ENCODE data around the gene LPAR5. TPM values are rescaled to one million over a fixed set of nuclear protein-coding genes. Genes with fewer than 3 reads are reported as not detected.

Gene LPAR5
- total RNA-seq, 1 experiment from 2014 or later: not detected

- intact Hi-C loops (cut with micrococcal nuclease; ENCODE audit: unreplicated experiment): no loop called here
- Histone ChIP-seq H3K27ac (ENCODE audit: low read length) (no peak overlapping the region; the same call in 1 of the 2 replicates), H3K4me1 (ENCODE audit: control insufficient read depth, insufficient read depth, low read length) (peaks cover 4% of the 10 kb centered on the region; the same call in 1 of the 2 replicates), H3K27me3 (ENCODE audit: control insufficient read depth, insufficient read depth, low read length) (no peaks in the 10 kb centered on the region), H3K4me3 (ENCODE audit: low read depth in 2 of 2, low read length in 2 of 2) (no peak overlapping the region), H3K9me3 (ENCODE audit: control insufficient read depth, insufficient read depth, low read depth, low read length) (no peaks in the 10 kb centered on the region), H3K36me3 (ENCODE audit: control insufficient read depth, insufficient read depth, low read length) (peaks cover 8% of the 10 kb centered on the region)
- TF ChIP-seq TCF7L2 (IDR thresholded peaks at IDR 0.05; ENCODE audit: low read depth, low read length) (no peak), SIN3A (IDR thresholded peaks at IDR 0.05; ENCODE audit: borderline replicate concordance, insufficient read depth, low read depth, low read length) (no peak), POLR2AphosphoS5 (IDR thresholded peaks at IDR 0.05; ENCODE audit: low read depth, low read length) (no peak)
- TF ChIP-seq, protein P1, sequence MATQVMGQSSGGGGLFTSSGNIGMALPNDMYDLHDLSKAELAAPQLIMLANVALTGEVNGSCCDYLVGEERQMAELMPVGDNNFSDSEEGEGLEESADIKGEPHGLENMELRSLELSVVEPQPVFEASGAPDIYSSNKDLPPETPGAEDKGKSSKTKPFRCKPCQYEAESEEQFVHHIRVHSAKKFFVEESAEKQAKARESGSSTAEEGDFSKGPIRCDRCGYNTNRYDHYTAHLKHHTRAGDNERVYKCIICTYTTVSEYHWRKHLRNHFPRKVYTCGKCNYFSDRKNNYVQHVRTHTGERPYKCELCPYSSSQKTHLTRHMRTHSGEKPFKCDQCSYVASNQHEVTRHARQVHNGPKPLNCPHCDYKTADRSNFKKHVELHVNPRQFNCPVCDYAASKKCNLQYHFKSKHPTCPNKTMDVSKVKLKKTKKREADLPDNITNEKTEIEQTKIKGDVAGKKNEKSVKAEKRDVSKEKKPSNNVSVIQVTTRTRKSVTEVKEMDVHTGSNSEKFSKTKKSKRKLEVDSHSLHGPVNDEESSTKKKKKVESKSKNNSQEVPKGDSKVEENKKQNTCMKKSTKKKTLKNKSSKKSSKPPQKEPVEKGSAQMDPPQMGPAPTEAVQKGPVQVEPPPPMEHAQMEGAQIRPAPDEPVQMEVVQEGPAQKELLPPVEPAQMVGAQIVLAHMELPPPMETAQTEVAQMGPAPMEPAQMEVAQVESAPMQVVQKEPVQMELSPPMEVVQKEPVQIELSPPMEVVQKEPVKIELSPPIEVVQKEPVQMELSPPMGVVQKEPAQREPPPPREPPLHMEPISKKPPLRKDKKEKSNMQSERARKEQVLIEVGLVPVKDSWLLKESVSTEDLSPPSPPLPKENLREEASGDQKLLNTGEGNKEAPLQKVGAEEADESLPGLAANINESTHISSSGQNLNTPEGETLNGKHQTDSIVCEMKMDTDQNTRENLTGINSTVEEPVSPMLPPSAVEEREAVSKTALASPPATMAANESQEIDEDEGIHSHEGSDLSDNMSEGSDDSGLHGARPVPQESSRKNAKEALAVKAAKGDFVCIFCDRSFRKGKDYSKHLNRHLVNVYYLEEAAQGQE (IDR thresholded peaks at IDR 0.05; ENCODE audit: insufficient read depth in 1 of 2, low read depth in 2 of 2, low read length in 1 of 2): no peak
- TF ChIP-seq, protein P2, sequence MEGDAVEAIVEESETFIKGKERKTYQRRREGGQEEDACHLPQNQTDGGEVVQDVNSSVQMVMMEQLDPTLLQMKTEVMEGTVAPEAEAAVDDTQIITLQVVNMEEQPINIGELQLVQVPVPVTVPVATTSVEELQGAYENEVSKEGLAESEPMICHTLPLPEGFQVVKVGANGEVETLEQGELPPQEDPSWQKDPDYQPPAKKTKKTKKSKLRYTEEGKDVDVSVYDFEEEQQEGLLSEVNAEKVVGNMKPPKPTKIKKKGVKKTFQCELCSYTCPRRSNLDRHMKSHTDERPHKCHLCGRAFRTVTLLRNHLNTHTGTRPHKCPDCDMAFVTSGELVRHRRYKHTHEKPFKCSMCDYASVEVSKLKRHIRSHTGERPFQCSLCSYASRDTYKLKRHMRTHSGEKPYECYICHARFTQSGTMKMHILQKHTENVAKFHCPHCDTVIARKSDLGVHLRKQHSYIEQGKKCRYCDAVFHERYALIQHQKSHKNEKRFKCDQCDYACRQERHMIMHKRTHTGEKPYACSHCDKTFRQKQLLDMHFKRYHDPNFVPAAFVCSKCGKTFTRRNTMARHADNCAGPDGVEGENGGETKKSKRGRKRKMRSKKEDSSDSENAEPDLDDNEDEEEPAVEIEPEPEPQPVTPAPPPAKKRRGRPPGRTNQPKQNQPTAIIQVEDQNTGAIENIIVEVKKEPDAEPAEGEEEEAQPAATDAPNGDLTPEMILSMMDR (IDR thresholded peaks at IDR 0.05): no peak
- ATAC-seq (no peak), DNase-seq (ENCODE audit: low read depth, low spot score) (no peak)
- CTCF ChIA-PET: interaction anchor here (0.7 kb wide), 1 partner anchor 115 kb away, joined by 5 read pairs; no protein-coding TSS in a partner anchor
- in situ Hi-C loops (cut with HindIII; ENCODE audit: low pct_unique_long_range_greater_than_20kb, low sequenced_read_pairs): no loop called here
- POLR2A ChIA-PET: no interaction called here
- no TSS peak for BruUV-seq (replicated peaks)
These were observed 29.1 kb upstream of the LPAR5 start for GRCh38 chr12:6664902-6665301.

DNA sequence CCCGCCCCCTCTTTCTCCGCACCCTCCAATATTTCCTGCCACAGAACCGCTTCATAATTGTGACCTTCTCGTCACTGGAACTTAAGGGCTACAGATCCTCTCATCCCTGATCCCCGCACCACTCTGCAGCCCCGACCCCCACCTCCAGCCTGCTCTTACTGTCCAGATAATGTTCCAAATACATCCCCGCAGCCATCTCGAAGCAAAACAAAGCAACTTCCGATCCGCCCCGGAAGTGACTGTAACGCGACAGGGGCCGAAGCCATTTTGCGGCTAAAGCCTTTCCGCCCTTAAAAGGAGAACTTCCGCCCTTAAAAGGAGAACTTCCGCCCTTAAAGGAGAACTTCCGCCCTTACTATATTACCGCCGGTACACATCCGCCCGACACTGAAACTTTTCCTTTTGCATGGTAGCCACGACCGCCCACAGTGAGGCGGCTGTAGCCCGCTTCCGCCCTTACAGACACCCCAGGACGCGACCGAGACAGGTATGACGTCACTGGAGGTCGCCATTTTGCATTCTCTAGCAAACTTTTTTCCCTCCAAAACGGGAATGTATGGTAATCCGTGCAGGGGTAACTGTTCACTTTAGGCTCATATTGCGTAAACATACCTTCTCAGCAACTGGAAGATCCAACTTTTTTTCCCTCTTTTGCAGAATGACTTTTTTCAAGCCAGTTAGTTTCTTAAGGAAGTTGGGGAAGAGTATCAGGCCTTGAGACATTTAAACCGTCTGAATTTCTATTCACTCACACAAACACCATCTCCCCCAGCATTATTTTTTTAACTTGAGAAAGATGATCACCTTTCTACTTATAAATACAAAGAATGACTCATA lies 27.4 kb upstream of the LPAR5 start, which contains the start of gene ING4:
Gene ING4 (minus strand): TSS at position 214 of the 837 bp plus-strand sequence. CDS start 18 bp downstream, at position 196.
- H3K36me3 ChIP-seq (ENCODE audit: control insufficient read depth, insufficient read depth, low read length): peaks cover 7% of the 10 kb centered on the region
- BruUV-seq (replicated peaks): no TSS peak
- DNase-seq (ENCODE audit: low read depth, low spot score) (peak; percentile 90), ATAC-seq (peak; percentile 100)
- no peaks in the 10 kb centered on the region for H3K9me3 ChIP-seq (ENCODE audit: control insufficient read depth, insufficient read depth, low read depth, low read length)
- in situ Hi-C loops (cut with HindIII; ENCODE audit: low pct_unique_long_range_greater_than_20kb, low sequenced_read_pairs) (no loop called here), intact Hi-C loops (cut with micrococcal nuclease; ENCODE audit: unreplicated experiment) (no loop called here)
- CTCF ChIA-PET: interaction anchor here (0.6 kb wide), 1 partner anchor 979 kb away, joined by 3 read pairs; no protein-coding TSS in a partner anchor
- POLR2A ChIA-PET: no interaction called here
- no peaks in the 10 kb centered on the region for H3K27me3 ChIP-seq (ENCODE audit: control insufficient read depth, insufficient read depth, low read length)
- peak within 1 kb of the TSS; percentile 86 to 91 for H3K4me3 ChIP-seq (ENCODE audit: low read depth in 2 of 2, low read length in 2 of 2)
- peaks cover 4% of the 10 kb centered on the region; the same call in 1 of the 2 replicates for H3K4me1 ChIP-seq (ENCODE audit: control insufficient read depth, insufficient read depth, low read length)
- TF ChIP-seq, protein P1 (IDR thresholded peaks at IDR 0.05; ENCODE audit: insufficient read depth in 1 of 2, low read depth in 2 of 2, low read length in 1 of 2): no peak
- 0 out of 2 replicates have a peak, but pooled peaks have one; percentile 47 for TF ChIP-seq TCF7L2 (IDR thresholded peaks at IDR 0.05; ENCODE audit: low read depth, low read length)
- TF ChIP-seq POLR2AphosphoS5 (IDR thresholded peaks at IDR 0.05; ENCODE audit: low read depth, low read length): peak; percentile 52
- TF ChIP-seq, protein P2 (IDR thresholded peaks at IDR 0.05): no peak
- no peak for TF ChIP-seq SIN3A (IDR thresholded peaks at IDR 0.05; ENCODE audit: borderline replicate concordance, insufficient read depth, low read depth, low read length)
- H3K27ac ChIP-seq (ENCODE audit: low read length): peak within 1 kb of the TSS; percentile 89
